ENCODE measurements around the gene MLLT11.
"Not testable (repeated sequence)": the region's sequence is repeated elsewhere in the genome, so short reads cannot be mapped to it uniquely, and the experiment has no call there.

Gene MLLT11

DNA sequence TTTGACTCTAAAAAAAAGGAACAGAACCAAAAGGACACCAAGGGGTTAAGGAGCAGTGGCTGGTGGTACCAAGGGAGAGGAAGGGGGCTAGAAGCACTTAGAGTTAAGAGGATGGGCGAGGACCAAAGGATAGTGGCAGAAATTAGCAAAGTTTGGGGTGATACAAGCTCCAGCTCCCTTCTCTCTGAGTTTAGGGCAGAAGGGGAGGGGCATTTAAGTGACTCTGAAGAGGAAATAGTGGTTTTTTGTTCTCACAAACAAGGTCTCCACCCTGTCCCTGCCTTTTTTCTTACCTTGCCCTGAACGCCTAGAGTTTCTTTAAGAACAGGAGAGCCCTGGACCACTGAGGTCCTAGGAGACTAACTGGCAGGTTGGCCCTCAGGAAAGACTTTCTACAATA lies 4.0 kb upstream of the MLLT11 start:
- DNase-seq (ENCODE audit: low read depth, low spot score): no peak

DNA sequence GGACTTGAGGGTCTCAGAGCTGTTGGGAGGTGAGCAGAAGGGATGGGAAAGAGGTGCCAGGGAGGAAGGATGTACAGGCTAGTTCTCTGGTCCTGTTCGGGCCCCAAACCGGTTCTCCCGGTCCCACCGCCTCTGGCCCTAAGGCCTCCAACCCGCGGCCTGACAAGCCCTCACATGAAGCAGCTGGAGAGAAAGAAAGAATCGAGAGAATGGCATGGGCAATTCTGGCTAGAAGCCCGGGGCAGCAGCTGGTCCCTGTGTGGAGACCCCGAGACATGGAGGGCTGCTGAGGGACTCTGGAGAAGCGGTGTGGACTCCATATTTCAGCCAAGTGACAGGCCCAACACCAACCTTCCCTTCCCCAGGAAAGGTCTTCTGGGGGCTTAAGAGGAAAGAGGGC lies 1.5 kb upstream of the MLLT11 start:
- no peak for DNase-seq (ENCODE audit: low read depth, low spot score)

DNA sequence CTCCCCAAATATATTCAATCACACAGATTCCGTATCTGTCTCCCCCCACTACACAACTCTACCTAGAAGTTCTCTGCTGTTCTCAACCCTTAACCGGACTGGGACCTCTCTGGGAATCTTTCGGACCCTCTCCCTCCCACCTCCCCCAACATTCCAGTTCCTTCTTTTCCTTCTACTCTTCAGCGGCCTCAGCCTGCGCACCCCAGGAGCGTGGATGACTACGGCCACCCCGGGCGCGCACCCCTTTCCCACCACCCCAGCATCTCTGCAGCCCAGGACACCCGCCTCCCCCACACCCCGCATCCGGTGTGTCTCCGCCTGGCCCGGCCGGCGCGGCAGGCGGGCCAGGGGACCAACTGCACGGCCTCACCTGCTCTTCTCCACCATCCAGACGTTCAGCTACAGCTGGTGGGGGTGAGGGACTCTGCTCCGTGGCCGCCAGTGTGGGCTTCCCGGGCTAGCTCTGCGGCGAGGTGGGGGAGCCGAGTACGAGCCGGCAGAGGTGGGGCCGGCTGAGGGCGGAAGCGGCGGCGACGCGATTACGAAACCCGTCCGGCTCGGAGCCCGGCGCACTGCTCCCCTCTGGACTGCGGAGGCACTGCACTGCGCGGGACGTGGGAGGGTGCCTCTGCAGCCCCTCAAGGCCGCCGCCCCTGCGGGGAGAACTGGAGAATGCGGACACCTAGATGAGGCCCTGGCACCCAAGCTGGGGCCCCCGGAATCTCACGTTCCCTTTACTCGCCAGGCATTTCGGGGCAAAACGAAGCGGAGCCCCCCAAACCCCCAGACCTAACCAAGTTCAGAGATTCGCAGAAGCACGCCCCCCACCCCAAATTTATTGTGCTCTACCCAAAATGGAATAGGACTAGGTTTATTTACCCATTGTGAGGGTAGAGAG lies 839 bp upstream of the MLLT11 start, which contains the start of gene CDC42SE1:
TSS of gene CDC42SE1 (minus strand) at position 514 of the 898 bp plus-strand sequence. CDS start 3,892 bp downstream, outside the sequence.
- DNase-seq (ENCODE audit: low read depth, low spot score): no peak

DNA sequence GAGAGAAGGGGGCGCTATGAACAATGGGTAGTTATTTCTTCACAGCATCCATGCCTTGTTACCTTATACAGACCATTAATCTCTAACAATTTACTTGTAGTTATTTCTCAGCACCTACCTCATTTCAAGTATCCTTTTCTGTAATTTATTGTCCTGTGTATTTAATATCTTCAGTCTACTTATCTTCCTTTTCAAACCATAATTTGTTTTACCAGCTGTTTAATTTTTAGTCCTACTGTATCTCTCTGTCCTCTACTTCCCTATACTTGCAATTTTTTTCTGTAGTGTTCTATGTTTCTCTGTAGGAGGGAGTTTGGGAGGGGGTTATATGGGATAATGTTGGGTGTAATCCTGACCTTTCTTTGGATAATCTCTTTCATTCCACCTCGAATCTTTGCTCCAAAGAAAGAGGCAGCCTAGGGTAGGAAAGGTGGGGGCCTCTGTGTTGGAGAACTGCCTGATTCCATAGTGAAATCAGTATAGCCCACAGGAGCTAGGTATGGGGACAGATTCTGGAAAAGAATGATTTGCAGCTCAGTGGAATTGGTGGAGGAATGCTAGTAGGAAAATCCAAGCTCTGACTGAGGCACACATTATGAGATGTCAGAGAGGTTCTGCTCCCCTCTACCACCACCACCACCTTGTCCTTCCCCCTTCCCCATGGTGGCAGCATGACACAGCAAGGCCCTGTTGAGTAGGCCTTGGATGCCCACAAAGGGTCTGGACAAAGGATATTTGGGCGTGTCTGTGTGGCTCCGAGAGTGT lies 642 bp downstream of the MLLT11 start:
- no peak for DNase-seq (ENCODE audit: low read depth, low spot score)

DNA sequence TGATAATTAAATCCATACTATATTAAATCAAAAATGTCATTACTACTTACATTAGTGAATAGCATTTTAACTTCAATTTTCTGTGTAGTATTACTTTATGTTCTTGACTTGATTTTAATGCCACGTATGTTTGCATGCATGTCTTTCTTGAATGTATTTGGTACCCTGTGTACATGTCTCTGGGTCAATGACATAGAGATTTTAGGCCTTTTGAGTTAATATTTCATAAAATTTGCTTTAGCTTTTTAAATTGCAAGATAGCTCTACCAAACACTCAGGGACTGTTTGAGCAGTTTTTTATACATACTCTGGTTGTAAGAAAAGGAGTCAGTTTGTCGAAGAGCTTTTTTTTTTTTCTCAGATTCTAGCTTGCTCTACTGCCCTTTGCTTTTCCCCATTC lies 1.5 kb downstream of the MLLT11 start:
- DNase-seq (ENCODE audit: low read depth, low spot score): no peak

DNA sequence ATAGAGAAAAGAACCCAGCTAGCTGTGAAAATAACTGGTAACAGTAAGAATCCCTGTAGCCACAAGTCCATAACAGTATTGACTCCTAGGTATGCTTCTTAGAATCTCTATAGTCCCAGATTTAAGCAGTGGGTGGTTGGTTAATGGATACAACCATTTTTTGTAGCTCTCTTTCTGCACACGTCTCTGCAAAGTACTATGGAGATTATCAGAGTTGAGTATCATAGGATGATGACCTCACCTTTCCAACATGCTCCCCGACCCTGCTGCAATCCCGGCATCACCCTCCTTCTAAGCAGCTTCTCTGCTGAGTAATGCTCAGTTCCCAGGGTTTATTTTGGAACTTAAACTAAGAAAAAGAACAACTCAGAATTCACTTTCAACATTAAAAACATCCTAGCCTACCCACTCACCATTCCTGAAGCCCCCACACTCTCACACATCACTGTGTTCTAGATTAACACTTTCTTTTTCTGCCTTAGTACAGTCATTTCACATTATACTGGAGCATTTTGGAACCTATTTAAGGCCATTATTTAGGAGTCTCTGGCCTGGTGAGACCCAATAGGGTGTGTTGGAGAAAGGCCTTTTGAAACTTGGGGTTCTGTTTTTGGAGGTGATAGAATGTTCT lies 2.7 kb downstream of the MLLT11 start:
- no peak for DNase-seq (ENCODE audit: low read depth, low spot score)

DNA sequence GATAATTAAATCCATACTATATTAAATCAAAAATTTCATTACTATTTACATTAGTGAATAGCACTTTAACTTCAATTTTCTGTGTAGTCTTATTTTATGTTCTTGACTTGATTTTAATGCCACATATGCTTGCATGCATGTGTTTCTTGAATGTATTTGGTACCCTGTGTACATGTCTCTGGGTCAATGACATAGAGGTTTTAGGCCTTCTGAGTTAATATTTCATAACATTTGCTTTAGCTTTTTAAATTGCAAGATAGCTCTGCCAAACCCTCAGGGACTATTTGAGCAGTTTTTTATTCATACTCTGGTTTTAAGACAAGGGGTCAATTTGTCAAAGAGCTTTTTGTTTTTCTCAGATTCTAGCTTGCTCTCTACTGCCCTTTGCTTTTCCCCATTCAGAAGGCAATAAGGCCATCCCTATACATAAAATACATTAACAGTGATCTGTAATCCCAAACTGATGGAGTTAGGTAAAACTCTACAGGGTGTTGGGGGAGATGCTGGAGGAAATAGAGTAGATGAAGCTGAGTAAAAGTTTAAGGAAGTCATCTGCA lies 5.0 kb downstream of the MLLT11 start:
- no peak for DNase-seq (ENCODE audit: low read depth, low spot score)

DNA sequence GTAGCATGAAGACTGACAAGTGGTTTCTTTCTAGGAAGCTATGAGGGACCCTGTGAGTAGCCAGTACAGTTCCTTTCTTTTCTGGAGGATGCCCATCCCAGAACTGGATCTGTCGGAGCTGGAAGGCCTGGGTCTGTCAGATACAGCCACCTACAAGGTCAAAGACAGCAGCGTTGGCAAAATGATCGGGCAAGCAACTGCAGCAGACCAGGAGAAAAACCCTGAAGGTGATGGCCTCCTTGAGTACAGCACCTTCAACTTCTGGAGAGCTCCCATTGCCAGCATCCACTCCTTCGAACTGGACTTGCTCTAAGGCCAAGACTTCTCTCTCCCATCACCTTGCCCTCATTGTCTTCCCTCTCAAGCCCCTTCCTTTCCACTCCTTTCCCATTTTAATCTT lies 7.0 kb downstream of the MLLT11 start:
- DNase-seq (ENCODE audit: low read depth, low spot score): no peak

DNA sequence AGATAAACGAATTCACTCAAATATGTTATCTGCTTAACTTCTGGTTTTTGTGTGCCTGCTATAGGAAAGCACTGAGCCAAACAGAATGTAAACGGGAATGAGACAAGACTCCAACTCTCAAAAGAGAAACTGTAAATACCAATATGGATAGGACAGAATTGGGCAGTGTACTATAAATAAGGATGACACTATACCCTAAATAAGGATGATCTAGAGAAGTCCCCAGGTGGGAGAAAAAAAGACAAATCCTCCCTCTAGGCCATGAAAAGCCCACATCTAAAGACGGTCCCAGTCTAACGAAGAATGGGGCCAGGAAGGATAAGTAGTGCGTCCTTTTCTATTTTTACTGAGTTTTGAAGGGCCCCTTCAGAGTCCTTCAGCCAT lies 8.9 kb downstream of the MLLT11 start:
- no peak for DNase-seq (ENCODE audit: low read depth, low spot score)

DNA sequence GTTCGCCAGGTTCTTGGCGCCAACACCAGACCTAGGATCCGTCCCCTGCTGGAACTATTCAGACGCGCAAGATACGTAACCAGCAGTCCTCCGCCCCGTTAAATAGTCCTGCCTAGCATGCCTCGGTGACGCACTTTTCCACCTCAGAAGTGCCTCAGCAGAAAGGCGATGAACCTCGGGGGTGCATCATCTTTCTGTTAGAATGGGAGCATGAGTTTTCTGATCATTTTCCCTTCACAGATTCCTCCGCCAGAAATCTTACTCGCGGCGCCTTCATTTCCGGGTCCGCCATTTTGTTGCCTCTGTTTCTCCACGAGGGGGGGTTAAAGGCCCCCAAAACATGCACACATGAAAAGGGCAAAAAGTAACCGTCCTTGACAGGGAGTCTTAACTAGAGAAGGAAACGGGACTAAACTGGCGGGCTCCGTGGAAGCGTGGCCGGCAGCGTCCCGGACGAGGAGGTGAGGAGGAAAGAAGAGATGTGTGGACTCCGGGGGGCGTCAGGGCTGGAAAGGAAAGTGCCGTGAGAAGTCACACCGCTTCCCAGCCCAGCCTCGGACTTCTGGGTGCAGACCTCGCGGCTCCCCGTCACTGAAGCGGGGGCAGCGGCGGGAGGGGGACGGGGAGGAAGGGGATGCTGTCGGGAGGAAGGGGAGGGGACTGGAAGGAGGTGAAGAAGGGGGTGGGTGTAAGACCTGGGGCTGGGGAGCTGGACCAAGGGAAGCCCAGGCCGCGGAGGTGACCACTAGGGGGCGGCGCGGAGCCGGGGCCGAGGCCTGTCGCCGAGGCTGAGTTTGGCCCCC lies 10.5 kb downstream of the MLLT11 start, which contains the start of gene GABPB2:
TSS of gene GABPB2 (plus strand) at position 288 of the 803 bp plus-strand sequence. CDS start 17,429 bp downstream, outside the sequence.
- peak; percentile 94 for DNase-seq (ENCODE audit: low read depth, low spot score)

DNA sequence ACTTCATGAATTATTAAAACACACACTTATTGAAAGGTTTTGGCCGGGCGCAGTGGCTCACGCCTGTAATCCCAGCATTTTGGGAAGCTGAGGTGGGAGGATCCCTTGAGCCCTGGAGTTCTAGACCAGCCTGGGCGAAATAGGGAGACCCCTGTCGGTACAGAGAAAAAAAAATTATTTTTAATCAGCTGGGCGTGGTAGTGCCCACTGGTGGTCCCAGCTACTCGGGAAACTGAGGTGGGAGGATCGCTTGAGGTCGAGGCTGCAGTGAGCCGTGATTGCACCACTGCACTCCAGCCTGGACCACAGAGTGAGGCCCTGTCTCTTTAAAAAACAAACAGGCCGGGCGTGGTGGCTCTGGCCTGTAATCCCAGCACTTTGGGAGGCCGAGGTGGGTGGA lies 12.0 kb downstream of the MLLT11 start:
- DNase-seq (ENCODE audit: low read depth, low spot score): no peak

DNA sequence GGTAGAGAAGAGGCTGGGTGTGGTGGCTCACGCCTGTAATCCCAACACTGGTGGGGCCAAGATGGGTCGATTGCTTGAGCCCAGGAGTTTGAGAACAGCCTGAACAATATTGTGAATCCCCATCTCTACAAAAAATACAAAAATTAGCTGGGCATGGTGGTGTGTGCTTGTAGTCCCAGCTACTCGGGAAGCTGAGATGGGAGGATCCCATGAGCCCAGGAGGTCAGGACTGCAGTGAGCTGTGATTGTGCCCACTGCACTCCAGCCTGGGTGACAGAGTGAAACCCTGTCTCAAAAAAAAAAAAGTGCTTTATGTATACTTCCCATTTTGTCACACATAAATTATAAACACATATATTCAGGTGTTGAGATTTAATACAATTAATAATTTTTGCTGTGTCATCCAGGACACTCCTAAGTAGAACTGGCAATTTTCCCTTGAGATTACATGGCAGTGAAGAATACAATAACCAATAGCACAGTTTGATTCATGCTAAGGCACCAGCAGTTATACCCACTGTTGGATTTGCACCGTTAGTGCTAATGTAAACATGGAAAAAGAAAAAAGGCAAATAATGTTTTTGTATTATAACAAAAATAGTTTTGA lies 25.9 kb downstream of the MLLT11 start:
- DNase-seq (ENCODE audit: low read depth, low spot score): no peak

DNA sequence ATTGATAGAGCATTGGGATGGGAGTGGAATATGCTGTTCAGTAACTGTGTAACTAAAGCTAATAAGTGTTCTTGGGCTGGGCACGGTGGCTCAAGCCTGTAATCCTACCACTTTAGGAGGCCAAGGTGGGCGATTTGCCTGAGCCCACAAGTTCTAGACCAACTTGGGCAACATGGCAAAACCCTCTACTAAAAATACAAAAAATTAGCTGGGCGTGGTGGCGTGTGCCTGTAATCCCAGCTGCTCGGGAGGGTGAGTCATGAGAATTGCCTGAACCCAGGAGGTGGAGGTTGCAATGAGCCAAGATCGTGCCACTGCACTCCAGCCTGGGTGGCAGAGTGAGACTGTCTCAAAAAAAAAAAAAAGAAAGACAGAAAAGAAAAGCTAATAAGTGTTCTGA lies 37.2 kb downstream of the MLLT11 start:
- DNase-seq (ENCODE audit: low read depth, low spot score): not testable (repeated sequence)

DNA sequence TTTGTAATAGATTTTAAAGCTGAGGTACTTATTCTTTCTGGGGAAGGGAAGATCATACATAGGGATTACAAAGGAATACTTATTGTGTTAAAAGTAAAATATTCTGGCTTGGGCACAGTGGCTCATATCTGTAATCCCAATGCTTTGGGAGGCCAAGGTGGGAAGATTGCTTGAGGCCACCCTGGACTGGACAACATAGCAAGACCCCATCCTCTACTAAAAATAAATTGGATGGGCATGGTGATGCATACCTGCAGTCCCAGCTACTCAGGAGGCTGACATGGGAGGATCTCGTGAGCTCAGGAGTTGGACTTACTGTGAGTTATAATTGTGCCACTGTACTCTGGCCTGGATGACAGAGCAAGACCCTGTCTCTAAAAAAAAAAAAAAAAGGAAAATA lies 37.9 kb downstream of the MLLT11 start:
- DNase-seq (ENCODE audit: low read depth, low spot score): no peak

DNA sequence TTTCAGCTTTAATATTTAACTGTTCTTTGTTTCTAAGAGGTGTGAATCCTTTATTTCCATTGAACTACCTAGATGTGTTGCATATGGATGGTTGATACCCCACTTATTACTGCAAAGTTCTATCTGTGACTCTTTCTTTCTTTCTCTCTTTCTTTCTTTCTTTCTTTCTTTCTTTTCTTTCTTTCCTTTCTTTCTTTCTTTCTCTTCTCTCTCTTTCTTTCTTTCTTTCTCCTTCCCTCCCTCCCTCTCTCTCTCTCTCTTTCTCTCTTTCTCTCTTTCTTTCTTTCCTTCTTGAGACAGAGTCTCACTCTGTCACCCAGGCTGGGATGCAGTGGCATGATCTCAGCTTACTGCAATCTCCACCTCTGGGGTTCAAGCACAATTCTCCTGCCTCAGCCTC lies 44.4 kb downstream of the MLLT11 start:
- no peak for DNase-seq (ENCODE audit: low read depth, low spot score)

DNA sequence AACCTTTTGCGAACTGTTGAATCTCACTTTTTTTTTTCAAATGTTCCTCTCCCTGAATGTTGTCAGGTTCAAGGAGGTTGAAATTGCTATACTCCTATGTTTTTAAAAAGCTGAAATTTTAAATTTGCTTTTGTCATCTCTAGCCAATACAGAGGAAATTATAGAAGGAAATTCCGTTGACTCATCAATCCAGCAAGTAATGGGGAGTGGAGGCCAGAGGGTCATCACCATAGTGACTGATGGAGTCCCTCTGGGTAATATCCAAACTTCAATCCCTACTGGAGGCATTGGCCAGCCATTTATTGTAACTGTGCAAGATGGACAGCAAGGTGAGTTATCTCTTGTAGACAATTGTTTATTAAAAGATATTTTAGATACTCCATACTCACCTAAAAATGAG lies 46.7 kb downstream of the MLLT11 start:
- DNase-seq (ENCODE audit: low read depth, low spot score): no peak

DNA sequence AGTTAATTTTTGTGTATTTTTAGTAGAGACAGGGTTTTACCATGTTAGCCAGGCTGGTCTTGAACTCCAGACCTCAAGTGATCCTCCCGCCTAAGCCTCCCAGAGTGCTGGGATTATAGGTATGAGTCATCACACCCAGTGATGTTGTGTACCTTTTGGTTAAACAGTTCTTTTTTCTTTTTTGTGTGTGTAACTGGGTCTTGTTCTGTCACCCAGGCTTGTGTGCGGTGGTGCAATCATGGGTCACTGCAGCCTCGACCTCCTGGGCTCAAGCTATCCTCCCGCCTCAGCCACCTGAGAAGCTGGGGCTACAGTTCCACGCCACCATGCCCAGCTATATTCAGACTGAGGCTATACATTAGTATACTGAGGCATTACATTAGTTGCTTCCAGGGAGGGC lies 48.1 kb downstream of the MLLT11 start:
- no peak for DNase-seq (ENCODE audit: low read depth, low spot score)

DNA sequence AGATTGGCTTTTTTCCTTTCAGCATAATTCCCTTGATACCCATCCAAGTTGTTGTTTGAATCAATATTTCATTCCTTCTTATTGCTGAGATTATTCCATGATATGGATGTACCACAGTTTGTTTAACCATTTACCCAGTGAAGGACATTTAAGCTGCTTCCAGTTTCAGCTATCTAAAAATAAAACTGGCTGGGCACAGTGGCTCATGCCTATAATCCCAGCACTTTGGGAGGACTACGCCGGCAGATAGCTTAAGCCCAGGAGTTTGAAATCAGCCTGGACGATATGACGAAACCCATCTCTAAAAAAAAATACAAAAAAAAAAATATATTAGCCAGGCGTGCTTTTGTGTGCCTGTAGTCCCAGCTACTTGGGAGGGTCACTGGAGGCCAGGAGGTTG lies 53.7 kb downstream of the MLLT11 start:
- DNase-seq (ENCODE audit: low read depth, low spot score): no peak
